Mucosa of rectum (tissue), 2 donors: ENCODE measurements around the gene SOX5.
"Not testable (repeated sequence)": the region's sequence is repeated elsewhere in the genome, so short reads cannot be mapped to it uniquely, and the experiment has no call there.

Experiments
- H3K27ac ChIP-seq, 2 donors: one replicate each; pipeline ENCODE4 v1.7.0; 2013; ENCODE audit warnings: inconsistent platforms in 2 of 2, low read depth in 2 of 2, low read length in 2 of 2
- H3K27me3 ChIP-seq, 2 donors: one replicate each; pipeline ENCODE4 v1.7.0; 2013; ENCODE audit warnings: low read length in 2 of 2; ENCODE audit not compliant: control insufficient read depth in 2 of 2, insufficient read depth in 2 of 2
- H3K36me3 ChIP-seq, 2 donors: one replicate each; pipeline ENCODE4 v1.7.0; 2013; ENCODE audit warnings: low read length in 2 of 2; ENCODE audit not compliant: control insufficient read depth in 2 of 2, insufficient read depth in 2 of 2
- H3K4me1 ChIP-seq, 2 donors: one replicate each; pipeline ENCODE4 v1.7.0; 2013; ENCODE audit warnings: low read length in 2 of 2, mild to moderate bottlenecking in 1 of 2; ENCODE audit not compliant: control insufficient read depth in 2 of 2, insufficient read depth in 2 of 2
- H3K4me3 ChIP-seq, 2 donors: one replicate each; pipeline ENCODE4 v1.7.0; 2013; ENCODE audit warnings: low read length in 2 of 2
- H3K9ac ChIP-seq, 2 donors: one replicate each; pipeline ENCODE4 v1.7.0; 2013; ENCODE audit warnings: low read length in 2 of 2, low read depth in 1 of 2, mild to moderate bottlenecking in 1 of 2
- H3K9me3 ChIP-seq, 2 donors: one replicate each; pipeline ENCODE4 v1.7.0; 2013; ENCODE audit warnings: low read length in 2 of 2; ENCODE audit not compliant: control insufficient read depth in 2 of 2
- donor health status: healthy.
- donor health status: Normal muscosa, but diverticular disease.

SOX5 gene

GRCh38 chr12:23710361-23710760 is 239.1 kb downstream of the SOX5 start:
- not testable (repeated sequence) for H3K4me1 ChIP-seq

GRCh38 chr12:23708185-23708837 is 241.2 kb downstream of the SOX5 start:
- H3K9me3 ChIP-seq, result no peaks in the 10 kb centered on the region
- no peaks in the 10 kb centered on the region for H3K27me3 ChIP-seq
- no peak overlapping the region for H3K9ac ChIP-seq
- no peaks in the 10 kb centered on the region for H3K4me1 ChIP-seq
- no peak overlapping the region for H3K4me3 ChIP-seq
- no peak overlapping the region for H3K27ac ChIP-seq
- H3K36me3 ChIP-seq, result no peaks in the 10 kb centered on the region

More at GRCh38 chr12:23710361-23710760, 239.1 kb downstream of the SOX5 start:
- not testable (repeated sequence) for H3K27ac ChIP-seq, H3K27me3 ChIP-seq, H3K9me3 ChIP-seq, H3K36me3 ChIP-seq, H3K9ac ChIP-seq, H3K4me3 ChIP-seq

GRCh38 chr12:23707270-23707669 is 242.2 kb downstream of the SOX5 start:
- no peak overlapping the region for H3K9ac ChIP-seq
- no peaks in the 10 kb centered on the region for H3K36me3 ChIP-seq
- no peaks in the 10 kb centered on the region for H3K9me3 ChIP-seq
- H3K4me1 ChIP-seq, result no peaks in the 10 kb centered on the region
- no peak overlapping the region for H3K4me3 ChIP-seq
- H3K27ac ChIP-seq, result no peak overlapping the region
- H3K27me3 ChIP-seq, result no peaks in the 10 kb centered on the region

- no peaks in the 10 kb centered on the region for H3K9me3 ChIP-seq
- H3K9ac ChIP-seq, result no peak overlapping the region
- H3K27ac ChIP-seq, result no peak overlapping the region
- no peak overlapping the region for H3K4me3 ChIP-seq
- no peaks in the 10 kb centered on the region for H3K36me3 ChIP-seq
- H3K4me1 ChIP-seq, result no peaks in the 10 kb centered on the region
- no peaks in the 10 kb centered on the region for H3K27me3 ChIP-seq
These were observed 244.2 kb downstream of the SOX5 start for GRCh38 chr12:23704992-23705943.

- Histone ChIP-seq H3K9me3 (no peaks in the 10 kb centered on the region), H3K27ac (no peak overlapping the region), H3K4me1 (no peaks in the 10 kb centered on the region), H3K27me3 (no peaks in the 10 kb centered on the region), H3K4me3 (no peak overlapping the region), H3K9ac (no peak overlapping the region), H3K36me3 (no peaks in the 10 kb centered on the region)
These were observed 246.4 kb downstream of the SOX5 start for GRCh38 chr12:23703051-23703450.

- H3K9me3 ChIP-seq, result no peaks in the 10 kb centered on the region
These were observed 250.4 kb downstream of the SOX5 start for GRCh38 chr12:23699031-23699430.

GRCh38 chr12:23694920-23695319 is 254.6 kb downstream of the SOX5 start:
- Histone ChIP-seq H3K9me3 (no peaks in the 10 kb centered on the region), H3K4me1 (no peaks in the 10 kb centered on the region), H3K27ac (no peak overlapping the region), H3K9ac (no peak overlapping the region), H3K27me3 (no peaks in the 10 kb centered on the region), H3K4me3 (no peak overlapping the region), H3K36me3 (no peaks in the 10 kb centered on the region)

More at GRCh38 chr12:23699031-23699430, 250.4 kb downstream of the SOX5 start:
- Histone ChIP-seq H3K9ac (no peak overlapping the region), H3K36me3 (no peaks in the 10 kb centered on the region), H3K4me3 (no peak overlapping the region), H3K27ac (no peak overlapping the region), H3K27me3 (no peaks in the 10 kb centered on the region), H3K4me1 (no peaks in the 10 kb centered on the region)

- Histone ChIP-seq H3K4me3 (no peak overlapping the region), H3K9me3 (no peaks in the 10 kb centered on the region), H3K27ac (no peak overlapping the region), H3K36me3 (no peaks in the 10 kb centered on the region), H3K4me1 (no peaks in the 10 kb centered on the region), H3K27me3 (no peaks in the 10 kb centered on the region), H3K9ac (no peak overlapping the region)
These were observed 255.2 kb downstream of the SOX5 start for GRCh38 chr12:23694307-23694706.

- Histone ChIP-seq H3K27me3 (no peaks in the 10 kb centered on the region), H3K4me3 (no peak overlapping the region), H3K4me1 (no peaks in the 10 kb centered on the region), H3K9me3 (no peaks in the 10 kb centered on the region), H3K9ac (no peak overlapping the region), H3K36me3 (no peaks in the 10 kb centered on the region), H3K27ac (no peak overlapping the region)
These were observed 261.5 kb downstream of the SOX5 start for GRCh38 chr12:23687947-23688346.

GRCh38 chr12:23686095-23686494 is 263.4 kb downstream of the SOX5 start:
- H3K27me3 ChIP-seq, result no peaks in the 10 kb centered on the region

More at GRCh38 chr12:23686095-23686494, 263.4 kb downstream of the SOX5 start:
- H3K36me3 ChIP-seq, result no peaks in the 10 kb centered on the region
- no peak overlapping the region for H3K4me3 ChIP-seq
- no peaks in the 10 kb centered on the region for H3K4me1 ChIP-seq
- no peak overlapping the region for H3K27ac ChIP-seq
- no peaks in the 10 kb centered on the region for H3K9me3 ChIP-seq
- no peak overlapping the region for H3K9ac ChIP-seq
